A549 (cell line): ENCODE data around the gene CD58. TPM values are rescaled to one million over a fixed set of nuclear protein-coding genes. Genes with fewer than 3 reads are reported as not detected.
A peak's percentile ranks its signal among the peaks of the same experiment; 100 is the strongest.

ENCODE experiments used
- ATAC-seq, 2 experiments: fragments of 200-7000 bp in 1 of 2; fragments of >200 bp in 1 of 2; cut with Nextera tagmentation in 1 of 2; cut with Tn5 transposase in 1 of 2; 3 replicates each; pipeline versions ENCODE4 v1.8.0 to v1.9.1; 2018 to 2020; ENCODE audit warnings: mild to moderate bottlenecking in 1 of 2, moderate library complexity in 1 of 2
- CTCF ChIA-PET: fragments of 300-600 bp; sonication (Branson Sonifier 250); formaldehyde crosslinking; extraction: SDS; loops from one replicate; lab custom pipeline; 2021; ENCODE audit warnings: antibody characterized with exemption, inconsistent platforms; lab: Yijun Ruan, JAX
- POLR2A ChIA-PET: fragments of 350-600 bp; formaldehyde crosslinking; extraction: SDS; loops from one replicate; lab custom pipeline; 2021; ENCODE audit warnings: antibody characterized with exemption, inconsistent platforms; lab: Yijun Ruan, JAX
- DNase-seq, 2 experiments: peaks; one replicate each; pipeline versions ENCODE4 v3.0.0 to v3.0.0-alpha.2; 2011 to 2016; ENCODE audit warnings: low read depth in 1 of 2, low spot score in 1 of 2
- FAIRE-seq: peaks from 2 replicates; lab custom pipeline; 2011; peaks lifted over from hg19 to GRCh38; lab: Jason Lieb, UNC
- H3K27ac ChIP-seq, 2 experiments: fragments of >200 bp; sonication (Bioruptor Twin); formaldehyde crosslinking; 3 replicates each; pipeline ENCODE4 v1.5.1; 2016 to 2017
- H3K4me1 ChIP-seq: fragments of >200 bp; sonication (Bioruptor Twin); formaldehyde crosslinking; 3 replicates; pipeline ENCODE4 v1.6.1; 2016
- H3K4me2 ChIP-seq: fragments of >200 bp; sonication (Bioruptor Twin); formaldehyde crosslinking; 3 replicates; pipeline ENCODE4 v1.6.1; 2016
- H3K4me3 ChIP-seq: fragments of >200 bp; sonication (Bioruptor Twin); formaldehyde crosslinking; 3 replicates; pipeline ENCODE4 v1.5.1; 2016
- H3K9me3 ChIP-seq: fragments of >200 bp; sonication (Bioruptor Twin); formaldehyde crosslinking; 3 replicates; pipeline ENCODE4 v1.6.1; 2016
- ATOH8 ChIP-seq: fragments of 250-450 bp; sonication (Bioruptor Pico); IDR thresholded peaks from 2 replicates; pipeline ENCODE4 v1.5.0; 2020; ENCODE audit warnings: low read depth, mild to moderate bottlenecking, moderate library complexity
- BCL3 ChIP-seq: fragments of >200 bp; sonication (Bioruptor Twin); formaldehyde crosslinking; IDR thresholded peaks from 3 replicates; pipeline ENCODE4 v1.6.1; 2016
- BHLHE40 ChIP-seq: IDR thresholded peaks from 2 replicates; pipeline ENCODE4 v1.6.1; 2012; ENCODE audit warnings: low read depth, low read length, inconsistent platforms
- CBX2 ChIP-seq: fragments of 200-600 bp; sonication (generic); IDR thresholded peaks from 2 replicates; pipeline ENCODE4 v1.6.1; 2016; ENCODE audit warnings: low read depth, mild to moderate bottlenecking, borderline replicate concordance
- CBX8 ChIP-seq: fragments of 200-600 bp; sonication (generic); IDR thresholded peaks from 2 replicates; pipeline ENCODE4 v1.6.1; 2016
- CHD2 ChIP-seq: fragments of 150-350 bp; IDR thresholded peaks from 2 replicates; pipeline ENCODE4 v1.6.1; 2014; ENCODE audit warnings: low read length; ENCODE audit not compliant: partially characterized antibody
- CHD4 ChIP-seq: fragments of 200-600 bp; sonication (generic); IDR thresholded peaks from 2 replicates; pipeline ENCODE4 v1.6.1; 2016; ENCODE audit warnings: antibody characterized with exemption, mild to moderate bottlenecking, borderline replicate concordance
- CTCF ChIP-seq: fragments of >200 bp; sonication (Bioruptor Twin); formaldehyde crosslinking; IDR thresholded peaks from 3 replicates; pipeline ENCODE4 v1.5.1; 2016
- E2F6 ChIP-seq: IDR thresholded peaks from 2 replicates; pipeline ENCODE4 v1.6.1; 2012; ENCODE audit warnings: low read depth, borderline replicate concordance
- EHF ChIP-seq: fragments of 250-450 bp; sonication (Bioruptor Pico); IDR thresholded peaks from 2 replicates; pipeline ENCODE4 v1.5.0; 2020; ENCODE audit warnings: mild to moderate bottlenecking
- EHMT2 ChIP-seq: fragments of 200-600 bp; sonication (generic); IDR thresholded peaks from 2 replicates; pipeline ENCODE4 v1.6.1; 2016; ENCODE audit warnings: antibody characterized with exemption, low read depth, mild to moderate bottlenecking, moderate library complexity
- ELK1 ChIP-seq: fragments of 150-350 bp; IDR thresholded peaks from 2 replicates; pipeline ENCODE4 v1.6.1; 2014; ENCODE audit warnings: low read depth, mild to moderate bottlenecking, low read length
- ESRRA ChIP-seq: fragments of 150-350 bp; IDR thresholded peaks from 2 replicates; pipeline ENCODE4 v1.6.1; 2014; ENCODE audit warnings: mild to moderate bottlenecking, low read length, borderline replicate concordance
- FOXS1 ChIP-seq: fragments of 250-450 bp; sonication (Bioruptor Pico); IDR thresholded peaks from 2 replicates; pipeline ENCODE4 v1.5.0; 2020; ENCODE audit warnings: mild to moderate bottlenecking, moderate library complexity
- GATA3 ChIP-seq: IDR thresholded peaks from 2 replicates; pipeline ENCODE4 v1.6.1; 2012; ENCODE audit warnings: borderline replicate concordance
- HEYL ChIP-seq: fragments of 250-450 bp; sonication (Bioruptor Pico); IDR thresholded peaks from 2 replicates; pipeline ENCODE4 v1.8.0; 2021; ENCODE audit warnings: mild to moderate bottlenecking, moderate library complexity
- HOXB13 ChIP-seq: fragments of 250-450 bp; sonication (Bioruptor Pico); IDR thresholded peaks from 2 replicates; pipeline ENCODE4 v1.5.0; 2020; ENCODE audit warnings: low read depth, mild to moderate bottlenecking, moderate library complexity
- HOXB5 ChIP-seq: fragments of 250-450 bp; sonication (Bioruptor Pico); IDR thresholded peaks from 2 replicates; pipeline ENCODE4 v1.5.0; 2020; ENCODE audit warnings: mild to moderate bottlenecking, moderate library complexity
- JUN ChIP-seq, 2 experiments: fragments of >200 bp; sonication (Bioruptor Twin); formaldehyde crosslinking; IDR thresholded peaks; 2 replicates in 1 of 2; 3 replicates in 1 of 2; pipeline ENCODE4 v1.6.1; 2016 to 2017
- JUNB ChIP-seq: fragments of >200 bp; sonication (Bioruptor Twin); formaldehyde crosslinking; IDR thresholded peaks from 2 replicates; pipeline ENCODE4 v1.6.1; 2016
- KDM1A ChIP-seq: fragments of 200-600 bp; sonication (generic); IDR thresholded peaks from 2 replicates; pipeline ENCODE4 v1.6.1; 2016; ENCODE audit warnings: low read depth, mild to moderate bottlenecking
- MAX ChIP-seq: IDR thresholded peaks from 2 replicates; pipeline ENCODE4 v1.6.1; 2012
- NPAS2 ChIP-seq: fragments of 250-450 bp; sonication (Bioruptor Pico); IDR thresholded peaks from 2 replicates; pipeline ENCODE4 v1.8.0; 2022; ENCODE audit warnings: mild to moderate bottlenecking, moderate library complexity, borderline replicate concordance
- RAD21 ChIP-seq, 2 experiments: fragments of >200 bp in 1 of 2; sonication (Bioruptor Twin) in 1 of 2; formaldehyde crosslinking in 1 of 2; IDR thresholded peaks in 1 of 2; conservative IDR thresholded peaks in 1 of 2; 2 replicates in 1 of 2; 3 replicates in 1 of 2; pipeline ENCODE4 v1.6.1; 2012 to 2018; ENCODE audit warnings: inconsistent platforms in 1 of 2
- RCOR1 ChIP-seq: fragments of 150-350 bp; IDR thresholded peaks from 2 replicates; pipeline ENCODE4 v1.6.1; 2014; ENCODE audit warnings: antibody characterized with exemption, low read length, low read depth
- SMC3 ChIP-seq: fragments of >200 bp; sonication (Bioruptor Twin); formaldehyde crosslinking; IDR thresholded peaks from 3 replicates; pipeline ENCODE4 v1.6.1; 2018; ENCODE audit warnings: inconsistent platforms
- SREBF2 ChIP-seq: fragments of 450-650 bp; IDR thresholded peaks from 2 replicates; pipeline ENCODE4 v1.6.1; 2014; ENCODE audit warnings: mild to moderate bottlenecking, moderate library complexity
- TP53 ChIP-seq: fragments of 250-450 bp; sonication (Bioruptor Pico); IDR thresholded peaks from 2 replicates; pipeline ENCODE4 v1.5.0; 2021; ENCODE audit warnings: mild to moderate bottlenecking, moderate library complexity
- USF2 ChIP-seq: fragments of 450-650 bp; IDR thresholded peaks from 2 replicates; pipeline ENCODE4 v1.6.1; 2014; ENCODE audit warnings: antibody characterized with exemption
- ZC3H11A ChIP-seq: fragments of 450-650 bp; IDR thresholded peaks from 2 replicates; pipeline ENCODE4 v1.6.1; 2014; ENCODE audit warnings: antibody characterized with exemption, mild to moderate bottlenecking
- ZFP36 ChIP-seq: fragments of 450-650 bp; IDR thresholded peaks from 2 replicates; pipeline ENCODE4 v1.6.1; 2014; ENCODE audit warnings: borderline replicate concordance; ENCODE audit not compliant: partially characterized antibody
- ZNF302 ChIP-seq: fragments of 250-450 bp; sonication (Bioruptor Pico); IDR thresholded peaks from 2 replicates; pipeline ENCODE4 v1.9.0; 2021; ENCODE audit warnings: inconsistent platforms, mild to moderate bottlenecking, moderate library complexity
- WGBS: methylation state at CpG from one replicate; pipeline ENCODE4 v1.1.6; 2017; ENCODE audit errors: missing lambda C conversion rate; 5-methylcytosine and 5-hydroxymethylcytosine counted together
- polyA minus RNA-seq: library from RNA; depleted of rRNA, polyadenylated mRNA; stranded (reverse); fragments of >200 nt; gene quantifications from 2 replicates; pipeline ENCODE4 v1.2.3, GENCODE V29; 2011; rRNA and poly(A)+ RNA removed
- polyA plus RNA-seq, 4 experiments: library from polyadenylated mRNA; depleted of rRNA in 3 of 4; stranded (reverse); fragments of >200 nt; fragmentation: RNase III in 1 of 4; extraction: RNeasy Plus Mini Kit Qiagen cat#74134 plus additional on column Dnase treatment in 1 of 4; gene quantifications; 2 replicates in 3 of 4; 3 replicates in 1 of 4; pipeline ENCODE4 v1.2.3, GENCODE V29; 2011 to 2017

Gene CD58
- polyA plus RNA-seq (2011; rRNA removed): 36.0 and 38.4 TPM in 2 replicates
- polyA plus RNA-seq (2012; cell fraction: cytosol; rRNA removed): 11.0 and 11.2 TPM in 2 replicates
- polyA plus RNA-seq (2012; cell fraction: nucleus; rRNA removed): 5.1 and 7.9 TPM in 2 replicates
- polyA plus RNA-seq (2017; fragmentation: RNase III; extraction: RNeasy Plus Mini Kit Qiagen cat#74134 plus additional on column Dnase treatment): 20.0 to 26.4 TPM (median 22.4 TPM) in 3 replicates
- polyA minus RNA-seq: 4.8 and 8.2 TPM in 2 replicates

GRCh38 chr1:116570358-116571214, at the start of gene CD58:
TSS of gene CD58 (minus strand) at chr1:116571026. CDS start at chr1:116570972, 54 bp downstream.
- peak within 1 kb of the TSS; percentile 97 to 100 for H3K27ac ChIP-seq
- POLR2A ChIA-PET: interaction anchor here (0.6 to 0.7 kb wide), 3 partner anchors 482 to 1467 kb away, joined by 3 to 4 read pairs (median 3); no protein-coding TSS in a partner anchor
- TF ChIP-seq EHMT2 (no peak), BHLHE40 (no peak), BCL3 (0 out of 3 replicates have a peak, but pooled peaks have one; percentile 40), KDM1A (no peak), HEYL (CRISPR knock-in tag) (no peak), JUN (IDR thresholded peaks at IDR 0.05) (peak in 1 of 2 experiments; percentile 58; a peak in 2 of 5 replicates), USF2 (no peak), E2F6 (peak; percentile 90), SMC3 (peak; percentile 50), HOXB5 (CRISPR knock-in tag) (no peak), NPAS2 (no peak), CBX8 (no peak), ZNF302 (CRISPR knock-in tag) (no peak), RCOR1 (no peak), CTCF (peak; percentile 61), RAD21 (conservative IDR thresholded peaks at IDR 0.05 in 1 of 2, IDR thresholded peaks at IDR 0.05 in 1 of 2) (peak in 1 of 2 experiments; percentile 13; a peak in 2 of 5 replicates), SREBF2 (no peak), GATA3 (no peak), HOXB13 (CRISPR knock-in tag) (no peak), ZC3H11A (no peak), MAX (peak; percentile 82), ATOH8 (CRISPR knock-in tag) (no peak), ESRRA (no peak), FOXS1 (no peak), JUNB (no peak), TP53 (CRISPR knock-in tag) (no peak), EHF (CRISPR knock-in tag) (no peak), ZFP36 (no peak), ELK1 (no peak), CBX2 (no peak), CHD4 (no peak), CHD2 (no peak)

More at GRCh38 chr1:116570358-116571214, at the start of gene CD58:
- DNase-seq: peak; percentile 69 to 79
- under 1% methylated on average over 15 of the region's 90 CpGs for WGBS
- Histone ChIP-seq H3K4me1 (peaks cover 37% of the 10 kb centered on the region), H3K4me3 (peak within 1 kb of the TSS; percentile 79), H3K4me2 (peak within 1 kb of the TSS; percentile 90), H3K9me3 (no peaks in the 10 kb centered on the region)
- peak; percentile 89 to 96 for ATAC-seq
- FAIRE-seq: no peak
- CTCF ChIA-PET: interaction anchor here (1.1 to 1.2 kb wide), 2 partner anchors 74 to 101 kb away, joined by 3 to 4 read pairs; no protein-coding TSS in a partner anchor
